GM21447 (cell line): ENCODE data around the gene RASGEF1C.

Experiments
- ATAC-seq: cut with Tn5 transposase; IDR thresholded peaks from one replicate; pipeline ENCODE4 v1.9.1; 2021; ENCODE audit not compliant: unreplicated experiment

RASGEF1C gene

GRCh38 chr5:180160789-180161188 is 48.2 kb downstream of the RASGEF1C start:
- no peak for ATAC-seq

- ATAC-seq, result no peak
Measured at GRCh38 chr5:180160215-180160614, 48.8 kb downstream of the RASGEF1C start.

- ATAC-seq, result no peak
Measured at GRCh38 chr5:180159756-180160155, 49.3 kb downstream of the RASGEF1C start.

- no peak for ATAC-seq
Measured at GRCh38 chr5:180157866-180158265, 51.1 kb downstream of the RASGEF1C start.

- ATAC-seq, result no peak
Measured at GRCh38 chr5:180156141-180156540, 52.9 kb downstream of the RASGEF1C start.

- ATAC-seq, result no peak
Measured at GRCh38 chr5:180155365-180155926, 53.6 kb downstream of the RASGEF1C start.

- no peak for ATAC-seq
Measured at GRCh38 chr5:180154821-180155364, 54.1 kb downstream of the RASGEF1C start.

GRCh38 chr5:180153991-180154390 is 55.0 kb downstream of the RASGEF1C start:
- no peak for ATAC-seq

- ATAC-seq, result no peak
Measured at GRCh38 chr5:180153099-180153498, 55.9 kb downstream of the RASGEF1C start.

GRCh38 chr5:180143656-180144364 is 65.2 kb downstream of the RASGEF1C start:
- ATAC-seq, result no peak

- no peak for ATAC-seq
Measured at GRCh38 chr5:180142824-180143610, 66.0 kb downstream of the RASGEF1C start.

GRCh38 chr5:180142021-180142765 is 66.8 kb downstream of the RASGEF1C start:
- ATAC-seq, result no peak

GRCh38 chr5:180141068-180141660 is 67.8 kb downstream of the RASGEF1C start:
- no peak for ATAC-seq

- ATAC-seq, result no peak
Measured at GRCh38 chr5:180140571-180140970, 68.4 kb downstream of the RASGEF1C start.

- no peak for ATAC-seq
Measured at GRCh38 chr5:180140079-180140554, 68.9 kb downstream of the RASGEF1C start.

- ATAC-seq, result no peak
Measured at GRCh38 chr5:180139731-180140055, 69.3 kb downstream of the RASGEF1C start.

- ATAC-seq, result no peak
Measured at GRCh38 chr5:180138976-180139730, 69.9 kb downstream of the RASGEF1C start.

- ATAC-seq, result no peak
Measured at GRCh38 chr5:180138214-180138975, 70.6 kb downstream of the RASGEF1C start.
